Measurements from ENCODE around the gene CELF5. TPM values are rescaled to one million over a fixed set of nuclear protein-coding genes. Genes with fewer than 3 reads are reported as not detected.
A peak's percentile ranks its signal among the peaks of the same experiment; 100 is the strongest.

The CELF5 gene
- total RNA-seq, 2 experiments from 2014 or later: 0.20 to 0.56 TPM

- H3K27me3 Mint-ChIP-seq: no peaks in the 10 kb centered on the region
- H3K36me3 Mint-ChIP-seq (ENCODE audit: low read depth): peaks cover 7% of the 10 kb centered on the region
- no peak for TF ChIP-seq CTCF (IDR thresholded peaks at IDR 0.05)
- no peak overlapping the region for H3K27ac Mint-ChIP-seq
- ATAC-seq (no peak), DNase-seq (no peak)
- intact Hi-C loops (cut with micrococcal nuclease): no loop called here
- ChIA-PET POLR2A (no interaction called here), CTCF (interaction anchor here (0.8 kb wide), 1 partner anchor 17 kb away, joined by 3 read pairs; the partner anchor contains the start of gene CELF5)
- H3K9me3 Mint-ChIP-seq: no peaks in the 10 kb centered on the region
- H3K4me3 Mint-ChIP-seq: no peak overlapping the region
- H3K4me1 Mint-ChIP-seq (ENCODE audit: low read depth): no peaks in the 10 kb centered on the region
Observed at GRCh38 chr19:3207461-3208242, 16.8 kb upstream of the CELF5 start.

GRCh38 chr19:3208317-3209207 is 15.9 kb upstream of the CELF5 start:
- no peak for ATAC-seq
- no peak for DNase-seq
- POLR2A ChIA-PET: interaction anchor here (0.6 kb wide), 1 partner anchor 13 kb away, joined by 3 read pairs; no protein-coding TSS in a partner anchor
- Mint-ChIP-seq H3K27ac (no peak overlapping the region), H3K36me3 (ENCODE audit: low read depth) (peaks cover 7% of the 10 kb centered on the region), H3K4me1 (ENCODE audit: low read depth) (no peaks in the 10 kb centered on the region), H3K4me3 (no peak overlapping the region), H3K27me3 (no peaks in the 10 kb centered on the region), H3K9me3 (no peaks in the 10 kb centered on the region)
- intact Hi-C loops (cut with micrococcal nuclease): no loop called here
- CTCF ChIA-PET: interaction anchor here (1.1 kb wide), 1 partner anchor 133 kb away, joined by 4 read pairs; no protein-coding TSS in a partner anchor
- TF ChIP-seq CTCF (IDR thresholded peaks at IDR 0.05): no peak

GRCh38 chr19:3210347-3211017 is 14.0 kb upstream of the CELF5 start:
- ChIA-PET CTCF (interaction anchor here (0.7 to 1.4 kb wide), 5 partner anchors 10 to 135 kb away, joined by 3 to 6 read pairs (median 4); partner anchors contain the start of gene CELF5), POLR2A (interaction anchor here (0.6 to 0.7 kb wide), 2 partner anchors 23 to 371 kb away, joined by 3 read pairs; no protein-coding TSS in a partner anchor)
- DNase-seq: peak; percentile 84
- Mint-ChIP-seq H3K9me3 (no peaks in the 10 kb centered on the region), H3K27ac (no peak overlapping the region), H3K4me1 (ENCODE audit: low read depth) (no peaks in the 10 kb centered on the region), H3K36me3 (ENCODE audit: low read depth) (peaks cover 5% of the 10 kb centered on the region), H3K4me3 (no peak overlapping the region), H3K27me3 (no peaks in the 10 kb centered on the region)
- intact Hi-C loops (cut with micrococcal nuclease): no loop called here
- TF ChIP-seq CTCF (IDR thresholded peaks at IDR 0.05): peak; percentile 70
- ATAC-seq: peak; percentile 98

- no peaks in the 10 kb centered on the region for H3K27me3 Mint-ChIP-seq
- CTCF ChIA-PET: interaction anchor here (0.5 to 1.4 kb wide), 7 partner anchors 9 to 330 kb away, joined by 3 to 6 read pairs (median 4); partner anchors contain the start of gene CELF5
- peaks cover 3% of the 10 kb centered on the region for H3K36me3 Mint-ChIP-seq (ENCODE audit: low read depth)
- no peaks in the 10 kb centered on the region for H3K9me3 Mint-ChIP-seq
- DNase-seq (no peak), ATAC-seq (no peak)
- no peaks in the 10 kb centered on the region for H3K4me1 Mint-ChIP-seq (ENCODE audit: low read depth)
- TF ChIP-seq CTCF (IDR thresholded peaks at IDR 0.05): no peak
- POLR2A ChIA-PET: interaction anchor here (0.9 kb wide), 1 partner anchor 10 kb away, joined by 3 read pairs; no protein-coding TSS in a partner anchor
- intact Hi-C loops (cut with micrococcal nuclease): no loop called here
- no peak overlapping the region for H3K27ac Mint-ChIP-seq
- H3K4me3 Mint-ChIP-seq: no peak overlapping the region
Observed at GRCh38 chr19:3211191-3211590, 13.3 kb upstream of the CELF5 start.
